Stimulated activated memory B cell treated with anti-CD40 and anti-IgM and Interleukin-4, amounts not matched to agents 10 μg/mL and 1 μg/mL and 100 μg/mL, for 72 hours (primary cell): Measurements from ENCODE around the gene DPM3.

Source experiments
- ATAC-seq: fragments of 150-1000 bp; cut with Tn5 transposase; 2 replicates; pipeline ENCODE4 v1.10.0; 2021
- H3K27ac Mint-ChIP-seq: one replicate; pipeline ENCODE4 v1.8.0; 2022; ENCODE audit warnings: mild to moderate bottlenecking, mixed read lengths
- H3K27me3 Mint-ChIP-seq: one replicate; pipeline ENCODE4 v1.8.0; 2022; ENCODE audit warnings: mixed read lengths
- H3K36me3 Mint-ChIP-seq: one replicate; pipeline ENCODE4 v1.8.0; 2022; ENCODE audit warnings: mixed read lengths
- H3K4me1 Mint-ChIP-seq: one replicate; pipeline ENCODE4 v1.8.0; 2022; ENCODE audit warnings: mixed read lengths
- H3K4me3 Mint-ChIP-seq: one replicate; pipeline ENCODE4 v1.8.0; 2022; ENCODE audit warnings: mild to moderate bottlenecking, moderate library complexity, mixed read lengths
- H3K9me3 Mint-ChIP-seq: one replicate; pipeline ENCODE4 v1.8.0; 2022; ENCODE audit warnings: mixed read lengths

DPM3 gene

GRCh38 chr1:155178441-155179111 lies 38.2 kb upstream of the DPM3 start:
- H3K27ac Mint-ChIP-seq, result peak overlapping the region; percentile 11
- peaks cover 13% of the 10 kb centered on the region for H3K36me3 Mint-ChIP-seq
- no peak for ATAC-seq
- H3K27me3 Mint-ChIP-seq, result no peaks in the 10 kb centered on the region
- H3K4me3 Mint-ChIP-seq, result no peak overlapping the region
- no peaks in the 10 kb centered on the region for H3K9me3 Mint-ChIP-seq
- H3K4me1 Mint-ChIP-seq, result peaks cover 32% of the 10 kb centered on the region

- no peak overlapping the region for H3K4me3 Mint-ChIP-seq
- no peak for ATAC-seq
- H3K27ac Mint-ChIP-seq, result no peak overlapping the region
- no peaks in the 10 kb centered on the region for H3K9me3 Mint-ChIP-seq
- H3K4me1 Mint-ChIP-seq, result peaks cover 32% of the 10 kb centered on the region
- H3K27me3 Mint-ChIP-seq, result no peaks in the 10 kb centered on the region
- H3K36me3 Mint-ChIP-seq, result peaks cover 13% of the 10 kb centered on the region
Measured at GRCh38 chr1:155177918-155178281, 37.6 kb upstream of the DPM3 start.

GRCh38 chr1:155177192-155177917 lies 37.0 kb upstream of the DPM3 start:
- no peak overlapping the region for H3K27ac Mint-ChIP-seq
- no peaks in the 10 kb centered on the region for H3K27me3 Mint-ChIP-seq
- peaks cover 13% of the 10 kb centered on the region for H3K36me3 Mint-ChIP-seq
- H3K4me1 Mint-ChIP-seq, result peaks cover 36% of the 10 kb centered on the region
- no peak for ATAC-seq
- H3K4me3 Mint-ChIP-seq, result no peak overlapping the region
- H3K9me3 Mint-ChIP-seq, result no peaks in the 10 kb centered on the region

GRCh38 chr1:155176544-155177071 lies 36.3 kb upstream of the DPM3 start:
- Mint-ChIP-seq H3K36me3 (peaks cover 13% of the 10 kb centered on the region), H3K27me3 (no peaks in the 10 kb centered on the region), H3K4me1 (peaks cover 41% of the 10 kb centered on the region), H3K4me3 (no peak overlapping the region), H3K27ac (no peak overlapping the region), H3K9me3 (no peaks in the 10 kb centered on the region)
- ATAC-seq, result peak; percentile 57

- Mint-ChIP-seq H3K4me3 (no peak overlapping the region), H3K36me3 (peaks cover 13% of the 10 kb centered on the region), H3K4me1 (peaks cover 41% of the 10 kb centered on the region), H3K27me3 (no peaks in the 10 kb centered on the region), H3K27ac (no peak overlapping the region), H3K9me3 (no peaks in the 10 kb centered on the region)
- ATAC-seq, result no peak
Measured at GRCh38 chr1:155175927-155176371, 35.6 kb upstream of the DPM3 start.

GRCh38 chr1:155175281-155175926 lies 35.1 kb upstream of the DPM3 start:
- Mint-ChIP-seq H3K27ac (no peak overlapping the region), H3K9me3 (no peaks in the 10 kb centered on the region), H3K36me3 (peaks cover 16% of the 10 kb centered on the region), H3K4me1 (peaks cover 44% of the 10 kb centered on the region), H3K4me3 (no peak overlapping the region), H3K27me3 (no peaks in the 10 kb centered on the region)
- ATAC-seq, result no peak

GRCh38 chr1:155174324-155175280 lies 34.3 kb upstream of the DPM3 start:
- Mint-ChIP-seq H3K4me1 (peaks cover 46% of the 10 kb centered on the region), H3K36me3 (peaks cover 18% of the 10 kb centered on the region), H3K9me3 (no peaks in the 10 kb centered on the region), H3K27ac (peak overlapping the region; percentile 96), H3K27me3 (no peaks in the 10 kb centered on the region), H3K4me3 (peak overlapping the region; percentile 95)
- ATAC-seq, result no peak

GRCh38 chr1:155173478-155174323 lies 33.4 kb upstream of the DPM3 start, which contains the start of gene TRIM46:
TSS of gene TRIM46 (plus strand) at chr1:155173849. CDS start at chr1:155173967, 118 bp downstream.
- peak; percentile 53 for ATAC-seq
- Mint-ChIP-seq H3K4me1 (peaks cover 46% of the 10 kb centered on the region), H3K27me3 (no peaks in the 10 kb centered on the region), H3K9me3 (no peaks in the 10 kb centered on the region), H3K4me3 (peak within 1 kb of the TSS; percentile 95), H3K36me3 (peaks cover 18% of the 10 kb centered on the region), H3K27ac (peak within 1 kb of the TSS; percentile 96)

GRCh38 chr1:155172732-155173477 lies 32.6 kb upstream of the DPM3 start, which contains the start of gene KRTCAP2:
TSS of gene KRTCAP2 (minus strand) at chr1:155173304. CDS start at chr1:155173224, 80 bp downstream.
- H3K36me3 Mint-ChIP-seq, result peaks cover 18% of the 10 kb centered on the region
- H3K4me1 Mint-ChIP-seq, result peaks cover 47% of the 10 kb centered on the region
- H3K9me3 Mint-ChIP-seq, result no peaks in the 10 kb centered on the region
- H3K27ac Mint-ChIP-seq, result peak within 1 kb of the TSS; percentile 96
- H3K4me3 Mint-ChIP-seq, result peak within 1 kb of the TSS; percentile 95
- ATAC-seq, result peak; percentile 93
- H3K27me3 Mint-ChIP-seq, result no peaks in the 10 kb centered on the region

GRCh38 chr1:155171836-155172731 lies 31.8 kb upstream of the DPM3 start:
- peak overlapping the region; percentile 95 for H3K4me3 Mint-ChIP-seq
- peak overlapping the region; percentile 96 for H3K27ac Mint-ChIP-seq
- H3K27me3 Mint-ChIP-seq, result no peaks in the 10 kb centered on the region
- peak; percentile 37 for ATAC-seq
- H3K9me3 Mint-ChIP-seq, result no peaks in the 10 kb centered on the region
- H3K4me1 Mint-ChIP-seq, result peaks cover 55% of the 10 kb centered on the region
- peaks cover 18% of the 10 kb centered on the region for H3K36me3 Mint-ChIP-seq

GRCh38 chr1:155170806-155171205 lies 30.5 kb upstream of the DPM3 start:
- ATAC-seq, result no peak
- Mint-ChIP-seq H3K4me1 (peaks cover 53% of the 10 kb centered on the region), H3K36me3 (peaks cover 18% of the 10 kb centered on the region), H3K27ac (no peak overlapping the region), H3K27me3 (no peaks in the 10 kb centered on the region), H3K4me3 (no peak overlapping the region), H3K9me3 (no peaks in the 10 kb centered on the region)

- no peak overlapping the region for H3K4me3 Mint-ChIP-seq
- ATAC-seq, result no peak
- H3K36me3 Mint-ChIP-seq, result peaks cover 18% of the 10 kb centered on the region
- H3K27ac Mint-ChIP-seq, result peak overlapping the region; percentile 56
- H3K9me3 Mint-ChIP-seq, result no peaks in the 10 kb centered on the region
- peaks cover 53% of the 10 kb centered on the region for H3K4me1 Mint-ChIP-seq
- no peaks in the 10 kb centered on the region for H3K27me3 Mint-ChIP-seq
Measured at GRCh38 chr1:155170101-155170785, 29.9 kb upstream of the DPM3 start.
